ENCODE measurements around the gene NTM. TPM values are rescaled to one million over a fixed set of nuclear protein-coding genes. Genes with fewer than 3 reads are reported as not detected.

The NTM gene
- total RNA-seq, 2 donors from 2014 or later, result 19.1 to 44.7 TPM

DNA sequence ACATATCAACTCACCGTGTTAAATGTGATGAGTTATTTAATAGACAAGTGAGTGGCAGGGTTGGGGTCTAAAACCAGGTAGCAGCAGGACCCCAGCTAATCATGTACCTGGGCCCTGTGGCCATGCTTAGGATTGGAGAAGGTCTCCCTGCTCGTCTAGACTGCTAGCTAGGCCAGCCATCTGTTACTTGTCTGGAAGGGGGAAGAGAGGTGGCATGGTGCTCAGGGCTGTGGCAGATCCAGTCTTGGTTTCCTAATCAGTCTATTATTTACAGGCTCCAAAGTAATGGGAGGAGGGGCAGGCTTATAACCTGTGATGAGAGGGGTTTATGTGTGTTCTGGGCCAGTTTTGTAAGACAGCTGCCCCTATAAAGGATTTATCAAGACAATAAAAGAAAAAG lies 105.9 kb downstream of the NTM start:
- Histone ChIP-seq H3K27ac (no peak overlapping the region), H3K27me3 (no peaks in the 10 kb centered on the region), H3K9me3 (no peaks in the 10 kb centered on the region), H3K4me3 (no peak overlapping the region), H3K4me1 (no peaks in the 10 kb centered on the region), H3K36me3 (no peaks in the 10 kb centered on the region)
- TF ChIP-seq, protein P1, sequence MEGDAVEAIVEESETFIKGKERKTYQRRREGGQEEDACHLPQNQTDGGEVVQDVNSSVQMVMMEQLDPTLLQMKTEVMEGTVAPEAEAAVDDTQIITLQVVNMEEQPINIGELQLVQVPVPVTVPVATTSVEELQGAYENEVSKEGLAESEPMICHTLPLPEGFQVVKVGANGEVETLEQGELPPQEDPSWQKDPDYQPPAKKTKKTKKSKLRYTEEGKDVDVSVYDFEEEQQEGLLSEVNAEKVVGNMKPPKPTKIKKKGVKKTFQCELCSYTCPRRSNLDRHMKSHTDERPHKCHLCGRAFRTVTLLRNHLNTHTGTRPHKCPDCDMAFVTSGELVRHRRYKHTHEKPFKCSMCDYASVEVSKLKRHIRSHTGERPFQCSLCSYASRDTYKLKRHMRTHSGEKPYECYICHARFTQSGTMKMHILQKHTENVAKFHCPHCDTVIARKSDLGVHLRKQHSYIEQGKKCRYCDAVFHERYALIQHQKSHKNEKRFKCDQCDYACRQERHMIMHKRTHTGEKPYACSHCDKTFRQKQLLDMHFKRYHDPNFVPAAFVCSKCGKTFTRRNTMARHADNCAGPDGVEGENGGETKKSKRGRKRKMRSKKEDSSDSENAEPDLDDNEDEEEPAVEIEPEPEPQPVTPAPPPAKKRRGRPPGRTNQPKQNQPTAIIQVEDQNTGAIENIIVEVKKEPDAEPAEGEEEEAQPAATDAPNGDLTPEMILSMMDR (IDR thresholded peaks at IDR 0.05), result no peak
- DNase-seq (ENCODE audit: low spot score), result no peak

DNA sequence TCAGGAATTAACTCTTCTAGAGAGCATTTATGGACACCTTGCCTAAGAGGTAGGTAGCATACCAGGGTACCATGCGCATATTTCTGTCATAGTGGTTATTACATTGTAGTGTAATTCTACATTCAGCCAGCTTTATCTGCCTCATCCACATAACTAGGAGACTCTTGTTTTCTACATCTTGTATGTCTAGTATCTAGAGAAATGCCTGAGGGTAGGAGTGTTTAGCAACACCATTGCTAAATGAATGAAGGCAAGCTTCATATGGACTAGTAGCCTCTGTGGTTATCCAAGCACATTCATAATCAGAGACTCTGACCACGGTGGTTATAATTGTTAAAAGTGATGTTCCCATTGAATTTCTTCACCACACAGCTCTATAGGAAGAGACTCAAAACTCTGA lies 107.9 kb downstream of the NTM start:
- TF ChIP-seq, protein P1 (IDR thresholded peaks at IDR 0.05), result no peak
- Histone ChIP-seq H3K36me3 (no peaks in the 10 kb centered on the region), H3K27me3 (no peaks in the 10 kb centered on the region), H3K9me3 (no peaks in the 10 kb centered on the region), H3K4me1 (no peaks in the 10 kb centered on the region), H3K4me3 (no peak overlapping the region), H3K27ac (no peak overlapping the region)
- DNase-seq (ENCODE audit: low spot score), result no peak

DNA sequence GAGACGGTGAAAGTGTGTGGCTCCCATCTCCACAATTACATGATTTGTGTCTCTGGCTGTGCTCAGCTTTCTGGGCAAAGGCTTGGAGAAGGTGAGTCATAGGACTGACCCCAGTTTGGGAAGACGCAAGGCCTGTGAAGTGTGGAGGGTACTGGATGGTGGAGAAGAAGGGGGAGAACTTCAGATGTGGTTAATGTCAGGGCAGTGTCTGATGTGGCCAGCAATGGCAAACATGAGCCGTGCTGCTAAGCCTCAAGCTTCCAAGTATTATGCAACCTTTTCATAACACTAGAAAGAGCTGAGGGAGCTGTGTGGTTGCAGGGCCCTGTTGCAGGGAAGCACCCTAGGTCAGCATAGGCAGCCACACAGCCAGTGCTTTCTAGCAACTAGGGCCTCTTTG lies 110.9 kb downstream of the NTM start:
- no peaks in the 10 kb centered on the region for H3K36me3 ChIP-seq
- no peak for DNase-seq (ENCODE audit: low spot score)
- H3K27me3 ChIP-seq, result no peaks in the 10 kb centered on the region
- H3K4me1 ChIP-seq, result no peaks in the 10 kb centered on the region
- no peak overlapping the region for H3K27ac ChIP-seq
- H3K4me3 ChIP-seq, result no peak overlapping the region
- TF ChIP-seq, protein P1 (IDR thresholded peaks at IDR 0.05), result no peak
- H3K9me3 ChIP-seq, result no peaks in the 10 kb centered on the region

DNA sequence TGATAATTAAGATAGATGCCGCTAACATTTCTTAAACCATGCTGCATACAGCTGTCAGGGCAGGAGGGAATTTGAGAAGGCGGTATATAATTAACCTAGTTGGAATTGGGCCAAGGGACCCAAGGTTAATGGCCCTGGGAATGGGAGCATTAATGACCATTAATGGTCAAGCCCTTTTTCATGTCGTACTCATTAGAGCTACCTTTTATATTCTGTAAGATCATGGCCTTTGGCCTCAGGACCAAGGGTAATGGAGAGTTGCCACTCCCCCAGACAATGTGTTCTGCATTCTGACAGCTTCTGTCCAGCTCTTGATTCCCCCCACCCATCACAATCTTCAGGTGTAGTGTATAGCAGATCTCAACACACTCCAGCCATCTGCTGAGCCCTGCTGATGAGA lies 111.6 kb downstream of the NTM start:
- DNase-seq (ENCODE audit: low spot score), result no peak
- Histone ChIP-seq H3K9me3 (no peaks in the 10 kb centered on the region), H3K4me3 (no peak overlapping the region), H3K4me1 (no peaks in the 10 kb centered on the region), H3K27ac (no peak overlapping the region), H3K36me3 (no peaks in the 10 kb centered on the region), H3K27me3 (no peaks in the 10 kb centered on the region)
- TF ChIP-seq, protein P1 (IDR thresholded peaks at IDR 0.05), result no peak

DNA sequence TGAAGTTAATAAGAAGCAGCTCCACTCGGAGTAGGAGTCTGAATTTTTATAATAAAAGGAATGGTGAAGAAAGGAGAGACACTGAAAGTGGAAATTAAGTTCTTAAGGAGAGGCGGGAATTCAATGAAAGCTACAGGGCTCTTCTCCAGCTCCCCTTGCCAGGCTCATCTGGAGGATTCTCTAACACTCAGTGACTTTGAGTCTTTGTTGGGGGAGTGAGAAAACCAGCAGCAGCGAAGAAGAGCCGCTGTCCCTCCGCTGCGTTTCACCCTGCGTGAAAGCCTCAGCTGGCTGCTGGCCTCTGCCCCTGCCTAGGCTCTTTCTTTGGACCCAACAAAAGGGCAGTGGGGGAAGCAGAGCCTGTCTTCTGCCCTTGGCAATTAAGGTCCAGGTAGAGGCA lies 113.0 kb downstream of the NTM start:
- no peak overlapping the region for H3K27ac ChIP-seq
- DNase-seq (ENCODE audit: low spot score), result no peak
- H3K4me3 ChIP-seq, result no peak overlapping the region
- TF ChIP-seq, protein P1 (IDR thresholded peaks at IDR 0.05), result no peak
- no peaks in the 10 kb centered on the region for H3K4me1 ChIP-seq
- no peaks in the 10 kb centered on the region for H3K36me3 ChIP-seq
- no peaks in the 10 kb centered on the region for H3K9me3 ChIP-seq
- H3K27me3 ChIP-seq, result no peaks in the 10 kb centered on the region

DNA sequence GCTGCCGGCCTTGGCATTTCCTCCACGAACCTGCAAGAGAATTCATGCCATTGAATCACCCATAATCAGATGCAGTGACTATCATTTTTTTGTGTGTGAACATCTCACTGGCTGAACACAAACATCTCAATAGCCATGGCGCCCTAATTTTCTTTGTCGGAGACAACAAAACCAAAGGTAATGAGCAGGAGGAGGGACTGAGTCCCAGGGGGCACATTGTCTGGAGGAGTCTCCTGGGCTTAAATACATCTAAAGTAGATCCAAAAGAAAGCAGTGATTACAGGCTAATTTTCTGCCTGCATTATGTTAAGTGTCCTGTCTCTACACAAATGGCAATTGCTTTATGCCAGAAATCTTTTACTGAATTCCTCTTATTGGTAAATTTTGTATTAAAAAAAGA lies 113.5 kb downstream of the NTM start:
- H3K36me3 ChIP-seq, result no peaks in the 10 kb centered on the region
- H3K9me3 ChIP-seq, result no peaks in the 10 kb centered on the region
- H3K27ac ChIP-seq, result no peak overlapping the region
- no peaks in the 10 kb centered on the region for H3K27me3 ChIP-seq
- no peaks in the 10 kb centered on the region for H3K4me1 ChIP-seq
- no peak for DNase-seq (ENCODE audit: low spot score)
- TF ChIP-seq, protein P1 (IDR thresholded peaks at IDR 0.05), result no peak
- H3K4me3 ChIP-seq, result no peak overlapping the region
